Loucy (cell line): Measurements from ENCODE around the gene SRPRB.

Experiments
- H2AFZ ChIP-seq: fragments of 200-600 bp; sonication (generic); 2 replicates; pipeline ENCODE4 v1.6.0; 2016; ENCODE audit warnings: antibody characterized with exemption, mild to moderate bottlenecking, low read length, moderate library complexity
- H3F3A ChIP-seq: fragments of 200-600 bp; 2 replicates; pipeline ENCODE4 v1.6.0; 2016; ENCODE audit warnings: antibody characterized with exemption, low read depth, mild to moderate bottlenecking
- H3K27me3 ChIP-seq: fragments of 200-600 bp; sonication (generic); 2 replicates; pipeline ENCODE4 v1.6.1; 2014; ENCODE audit warnings: low read length, mild to moderate bottlenecking; ENCODE audit not compliant: insufficient read depth, poor library complexity, severe bottlenecking
- H3K36me3 ChIP-seq: fragments of 200-600 bp; sonication (generic); 2 replicates; pipeline ENCODE4 v1.6.1; 2016; ENCODE audit warnings: low read length; ENCODE audit not compliant: insufficient read depth
- H3K4me1 ChIP-seq: fragments of 200-600 bp; sonication (generic); 2 replicates; pipeline ENCODE4 v1.5.1; 2014; ENCODE audit warnings: low read length, mild to moderate bottlenecking; ENCODE audit not compliant: insufficient read depth, poor library complexity, severe bottlenecking
- H3K4me2 ChIP-seq: fragments of 200-600 bp; sonication (generic); 2 replicates; pipeline ENCODE4 v1.6.0; 2014; ENCODE audit warnings: antibody characterized with exemption, low read length, low read depth, mild to moderate bottlenecking; ENCODE audit not compliant: poor library complexity, severe bottlenecking
- H3K4me3 ChIP-seq: fragments of 200-600 bp; sonication (generic); 2 replicates; pipeline ENCODE4 v1.5.1; 2014; ENCODE audit warnings: low read length, mild to moderate bottlenecking, mixed read lengths; ENCODE audit not compliant: poor library complexity, severe bottlenecking
- H3K79me2 ChIP-seq: fragments of 200-600 bp; sonication (generic); 2 replicates; pipeline ENCODE4 v1.6.1; 2014; ENCODE audit warnings: low read length; ENCODE audit not compliant: insufficient read depth
- H3K9ac ChIP-seq: fragments of 200-600 bp; sonication (generic); 2 replicates; pipeline ENCODE4 v1.6.0; 2014; ENCODE audit warnings: mild to moderate bottlenecking, low read depth, low read length, moderate library complexity; ENCODE audit not compliant: poor library complexity, severe bottlenecking
- H3K9me2 ChIP-seq: fragments of 200-600 bp; sonication (generic); replicated peaks from 2 replicates; pipeline ENCODE4 v1.6.1; 2016; ENCODE audit warnings: low read depth, low read length, mixed read lengths
- H3K9me3 ChIP-seq: fragments of 200-600 bp; sonication (generic); 2 replicates; pipeline ENCODE4 v1.6.1; 2014; ENCODE audit warnings: mild to moderate bottlenecking, antibody characterized with exemption, low read length, low read depth; ENCODE audit not compliant: insufficient read depth
- H4K20me1 ChIP-seq: fragments of 200-600 bp; sonication (generic); 2 replicates; pipeline ENCODE4 v1.6.0; 2014; ENCODE audit warnings: antibody characterized with exemption, low read length, mild to moderate bottlenecking; ENCODE audit not compliant: insufficient read depth, poor library complexity, severe bottlenecking
- CTCF ChIP-seq: fragments of 200-600 bp; sonication (generic); conservative IDR thresholded peaks from 2 replicates; pipeline ENCODE4 v1.5.1; 2014; ENCODE audit warnings: mild to moderate bottlenecking, antibody characterized with exemption, low read length
- EZH2phosphoT487 ChIP-seq: fragments of 200-600 bp; IDR thresholded peaks from 2 replicates; pipeline ENCODE4 v1.6.1; 2018; ENCODE audit warnings: antibody characterized with exemption, mild to moderate bottlenecking, moderate library complexity, borderline replicate concordance

The SRPRB gene

GRCh38 chr3:133820129-133820528 is 14.5 kb downstream of the SRPRB start:
- TF ChIP-seq CTCF (no peak), EZH2phosphoT487 (no peak)
- Histone ChIP-seq H3K4me1 (no peaks in the 10 kb centered on the region), H3K4me3 (no peak overlapping the region), H4K20me1 (no peaks in the 10 kb centered on the region), H3K79me2 (no peaks in the 10 kb centered on the region), H3F3A (no peaks in the 10 kb centered on the region), H3K9me2 (no peaks in the 10 kb centered on the region), H3K36me3 (peaks cover 81% of the 10 kb centered on the region), H3K9ac (no peak overlapping the region), H3K27me3 (no peaks in the 10 kb centered on the region), H2AFZ (no peak overlapping the region), H3K9me3 (no peaks in the 10 kb centered on the region), H3K4me2 (no peak overlapping the region)

GRCh38 chr3:133820889-133821675 is 15.5 kb downstream of the SRPRB start:
- Histone ChIP-seq H3K9me2 (no peaks in the 10 kb centered on the region), H3K9me3 (no peaks in the 10 kb centered on the region), H3K27me3 (no peaks in the 10 kb centered on the region), H3K36me3 (peaks cover 72% of the 10 kb centered on the region), H3K9ac (no peak overlapping the region), H3F3A (no peaks in the 10 kb centered on the region), H3K4me2 (no peak overlapping the region), H2AFZ (no peak overlapping the region), H3K4me3 (no peak overlapping the region), H3K79me2 (no peaks in the 10 kb centered on the region), H3K4me1 (no peaks in the 10 kb centered on the region), H4K20me1 (no peaks in the 10 kb centered on the region)
- TF ChIP-seq CTCF (no peak), EZH2phosphoT487 (no peak)

GRCh38 chr3:133821767-133822638 is 16.4 kb downstream of the SRPRB start:
- Histone ChIP-seq H3K36me3 (peaks cover 63% of the 10 kb centered on the region), H3K4me3 (no peak overlapping the region)
- TF ChIP-seq EZH2phosphoT487: no peak
- TF ChIP-seq CTCF: peak; percentile 48

More at GRCh38 chr3:133821767-133822638, 16.4 kb downstream of the SRPRB start:
- H3K4me1 ChIP-seq: no peaks in the 10 kb centered on the region
- no peaks in the 10 kb centered on the region for H3K79me2 ChIP-seq
- H2AFZ ChIP-seq: no peak overlapping the region
- no peaks in the 10 kb centered on the region for H3K27me3 ChIP-seq
- no peak overlapping the region for H3K4me2 ChIP-seq
- no peaks in the 10 kb centered on the region for H4K20me1 ChIP-seq
- H3F3A ChIP-seq: no peaks in the 10 kb centered on the region
- no peak overlapping the region for H3K9ac ChIP-seq
- no peaks in the 10 kb centered on the region for H3K9me2 ChIP-seq
- no peaks in the 10 kb centered on the region for H3K9me3 ChIP-seq
